KMS-11 (cell line): Measurements from ENCODE around the gene LARGE1.
A peak's percentile ranks its signal among the peaks of the same experiment; 100 is the strongest.

Experiments used
- H2AFZ ChIP-seq: fragments of 200-600 bp; sonication (generic); 2 replicates; pipeline ENCODE4 v1.6.1; 2016; ENCODE audit warnings: antibody characterized with exemption, mixed run types, low read depth
- H3K27ac ChIP-seq: fragments of 200-600 bp; sonication (generic); 2 replicates; pipeline ENCODE4 v1.6.1; 2016; ENCODE audit warnings: mild to moderate bottlenecking, mixed run types
- H3K27me3 ChIP-seq: fragments of 200-600 bp; sonication (generic); 2 replicates; pipeline ENCODE4 v1.6.1; 2017; ENCODE audit warnings: mild to moderate bottlenecking, low read depth, mixed run types, moderate library complexity; ENCODE audit not compliant: insufficient read depth
- H3K36me3 ChIP-seq: fragments of 200-600 bp; sonication (generic); 2 replicates; pipeline ENCODE4 v1.6.1; 2017; ENCODE audit warnings: mild to moderate bottlenecking, mixed run types; ENCODE audit not compliant: insufficient read depth
- H3K4me1 ChIP-seq: fragments of 200-600 bp; sonication (generic); 2 replicates; pipeline ENCODE4 v1.6.1; 2016; ENCODE audit warnings: mild to moderate bottlenecking, low read depth, mixed run types; ENCODE audit not compliant: poor library complexity, severe bottlenecking
- H3K4me2 ChIP-seq: fragments of 200-600 bp; sonication (generic); 2 replicates; pipeline ENCODE4 v1.7.0; 2016; ENCODE audit warnings: mild to moderate bottlenecking, mixed run types
- H3K4me3 ChIP-seq: fragments of 200-600 bp; sonication (generic); IDR thresholded peaks from 2 replicates; pipeline ENCODE4 v1.6.1; 2017; ENCODE audit warnings: low read depth, low read length, mixed read lengths; ENCODE audit not compliant: insufficient read depth
- H3K79me2 ChIP-seq: fragments of 200-600 bp; sonication (generic); 2 replicates; pipeline ENCODE4 v1.6.1; 2016; ENCODE audit warnings: low read depth, mixed run types; ENCODE audit not compliant: insufficient read depth
- H3K9ac ChIP-seq: fragments of 200-600 bp; sonication (generic); 2 replicates; pipeline ENCODE4 v1.6.1; 2016; ENCODE audit warnings: mild to moderate bottlenecking, mixed run types
- H4K20me1 ChIP-seq: fragments of 200-600 bp; sonication (generic); 2 replicates; pipeline ENCODE4 v1.6.1; 2016; ENCODE audit warnings: mild to moderate bottlenecking, mixed run types; ENCODE audit not compliant: insufficient read depth
- TF ChIP-seq, protein P1 (sequence below): fragments of 200-600 bp; sonication (generic); conservative IDR thresholded peaks from 2 replicates; pipeline ENCODE4 v1.6.1; 2017; ENCODE audit warnings: low read depth, mild to moderate bottlenecking, antibody characterized with exemption, low read length, moderate library complexity, mixed read lengths

LARGE1 gene

GRCh38 chr22:33853200-33854097, 66.8 kb downstream of the LARGE1 start:
- no peaks in the 10 kb centered on the region for H3K36me3 ChIP-seq
- peak overlapping the region; percentile 93 for H3K4me2 ChIP-seq
- no peaks in the 10 kb centered on the region for H3K27me3 ChIP-seq
- H3K79me2 ChIP-seq: no peaks in the 10 kb centered on the region
- H3K4me1 ChIP-seq: peaks cover 32% of the 10 kb centered on the region
- H3K27ac ChIP-seq: peak overlapping the region; percentile 55
- TF ChIP-seq, protein P1, sequence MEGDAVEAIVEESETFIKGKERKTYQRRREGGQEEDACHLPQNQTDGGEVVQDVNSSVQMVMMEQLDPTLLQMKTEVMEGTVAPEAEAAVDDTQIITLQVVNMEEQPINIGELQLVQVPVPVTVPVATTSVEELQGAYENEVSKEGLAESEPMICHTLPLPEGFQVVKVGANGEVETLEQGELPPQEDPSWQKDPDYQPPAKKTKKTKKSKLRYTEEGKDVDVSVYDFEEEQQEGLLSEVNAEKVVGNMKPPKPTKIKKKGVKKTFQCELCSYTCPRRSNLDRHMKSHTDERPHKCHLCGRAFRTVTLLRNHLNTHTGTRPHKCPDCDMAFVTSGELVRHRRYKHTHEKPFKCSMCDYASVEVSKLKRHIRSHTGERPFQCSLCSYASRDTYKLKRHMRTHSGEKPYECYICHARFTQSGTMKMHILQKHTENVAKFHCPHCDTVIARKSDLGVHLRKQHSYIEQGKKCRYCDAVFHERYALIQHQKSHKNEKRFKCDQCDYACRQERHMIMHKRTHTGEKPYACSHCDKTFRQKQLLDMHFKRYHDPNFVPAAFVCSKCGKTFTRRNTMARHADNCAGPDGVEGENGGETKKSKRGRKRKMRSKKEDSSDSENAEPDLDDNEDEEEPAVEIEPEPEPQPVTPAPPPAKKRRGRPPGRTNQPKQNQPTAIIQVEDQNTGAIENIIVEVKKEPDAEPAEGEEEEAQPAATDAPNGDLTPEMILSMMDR: no peak
- no peak overlapping the region for H3K4me3 ChIP-seq
- H2AFZ ChIP-seq: peak overlapping the region; percentile 61
- no peaks in the 10 kb centered on the region for H4K20me1 ChIP-seq
- H3K9ac ChIP-seq: peak overlapping the region; percentile 52

DNA sequence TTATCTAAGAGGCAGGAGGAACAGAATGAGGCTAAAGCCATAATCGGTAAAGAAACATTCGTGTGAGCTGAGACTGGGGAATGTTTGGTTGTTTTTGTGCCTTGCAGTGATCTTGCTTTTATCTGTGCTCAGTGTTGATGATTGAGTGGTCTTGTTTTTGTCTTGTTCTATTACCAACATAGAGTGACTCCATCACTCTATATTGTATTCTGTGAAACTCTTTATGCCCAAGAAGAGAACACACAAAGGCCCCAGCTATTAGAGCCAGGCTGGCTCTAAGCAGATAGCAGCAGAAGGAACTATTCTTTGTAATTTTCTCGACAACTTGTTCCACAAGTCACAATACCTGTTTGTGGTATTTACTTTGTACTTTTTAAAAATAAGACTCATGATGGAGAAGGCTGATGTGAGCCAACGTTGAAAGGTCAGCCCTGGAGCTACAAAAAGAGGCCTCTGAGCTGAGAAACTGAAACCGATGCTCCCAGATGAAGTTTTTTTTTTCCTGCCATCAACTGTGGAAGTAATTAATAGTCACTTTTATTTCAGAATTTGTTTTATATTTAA, 68.4 kb downstream of the LARGE1 start:
- Histone ChIP-seq H3K79me2 (no peaks in the 10 kb centered on the region), H3K27me3 (no peaks in the 10 kb centered on the region), H3K4me3 (no peak overlapping the region), H3K9ac (no peak overlapping the region), H3K36me3 (no peaks in the 10 kb centered on the region), H3K27ac (no peak overlapping the region), H4K20me1 (no peaks in the 10 kb centered on the region), H3K4me1 (peaks cover 32% of the 10 kb centered on the region), H3K4me2 (0 out of 2 replicates have a peak overlapping the region, but pooled peaks have one; percentile 9), H2AFZ (no peak overlapping the region)
- TF ChIP-seq, protein P1: no peak

- H2AFZ ChIP-seq: no peak overlapping the region
- H3K27ac ChIP-seq: no peak overlapping the region
- no peak overlapping the region for H3K4me2 ChIP-seq
Measured at GRCh38 chr22:33851240-33851639, 69.0 kb downstream of the LARGE1 start.

DNA sequence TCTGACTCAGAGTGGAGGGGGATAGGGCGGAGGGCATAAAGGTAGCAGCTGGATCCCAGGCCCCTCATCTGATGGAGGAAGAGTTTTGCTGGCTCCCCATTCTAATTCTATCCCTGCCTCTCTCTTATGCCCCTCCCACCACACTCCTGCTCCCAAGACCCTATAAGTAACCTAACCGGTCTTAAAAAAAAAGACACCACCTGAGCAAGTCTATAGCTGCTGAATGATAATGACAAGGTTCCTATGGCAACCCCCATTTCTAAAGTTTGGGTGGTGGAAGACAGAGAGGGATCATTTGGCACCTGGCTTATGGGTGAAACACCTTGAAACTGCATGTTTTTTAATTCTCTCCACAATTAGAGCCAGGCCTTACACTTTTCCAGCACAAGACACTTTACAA, 69.6 kb downstream of the LARGE1 start:
- Histone ChIP-seq H3K4me1 (peaks cover 32% of the 10 kb centered on the region), H3K9ac (no peak overlapping the region), H2AFZ (no peak overlapping the region), H3K27me3 (no peaks in the 10 kb centered on the region), H4K20me1 (no peaks in the 10 kb centered on the region), H3K79me2 (no peaks in the 10 kb centered on the region), H3K4me2 (no peak overlapping the region), H3K27ac (no peak overlapping the region), H3K4me3 (no peak overlapping the region), H3K36me3 (no peaks in the 10 kb centered on the region)
- TF ChIP-seq, protein P1: no peak

More at GRCh38 chr22:33851240-33851639, 69.0 kb downstream of the LARGE1 start:
- Histone ChIP-seq H4K20me1 (no peaks in the 10 kb centered on the region), H3K4me1 (peaks cover 32% of the 10 kb centered on the region), H3K9ac (no peak overlapping the region), H3K36me3 (no peaks in the 10 kb centered on the region), H3K4me3 (no peak overlapping the region), H3K27me3 (no peaks in the 10 kb centered on the region), H3K79me2 (no peaks in the 10 kb centered on the region)
- TF ChIP-seq, protein P1: no peak
